ENCODE results near the gene C15orf39. TPM values are rescaled to one million over a fixed set of nuclear protein-coding genes. Genes with fewer than 3 reads are reported as not detected.
A peak's percentile ranks its signal among the peaks of the same experiment; 100 is the strongest.

The C15orf39 gene
- total RNA-seq, 1 experiment from 2014 or later = 13.3 TPM

DNA sequence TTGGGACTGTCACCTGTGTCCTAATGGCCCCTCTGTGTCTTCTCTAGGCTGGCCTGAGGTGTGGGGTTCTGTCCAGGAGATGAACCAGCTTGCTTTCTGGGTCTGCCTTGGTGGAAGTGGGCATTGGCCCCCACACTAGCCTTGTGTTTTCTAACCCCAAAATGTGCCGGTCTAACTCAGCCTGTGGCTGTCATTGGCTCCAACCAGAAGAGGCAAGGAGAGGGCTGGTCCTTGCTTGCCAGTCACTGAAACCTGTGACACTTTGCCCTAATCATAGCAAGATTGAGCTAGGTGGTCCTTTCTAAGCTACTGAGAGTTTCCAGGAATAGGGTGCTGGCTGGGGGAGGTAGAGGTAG is 2.2 kb downstream of the C15orf39 start:
- no peak overlapping the region for H3K27ac Mint-ChIP-seq (ENCODE audit: low read depth, unreplicated experiment)
- BruUV-seq (replicated peaks) = no TSS peak
- TF ChIP-seq, protein P1, sequence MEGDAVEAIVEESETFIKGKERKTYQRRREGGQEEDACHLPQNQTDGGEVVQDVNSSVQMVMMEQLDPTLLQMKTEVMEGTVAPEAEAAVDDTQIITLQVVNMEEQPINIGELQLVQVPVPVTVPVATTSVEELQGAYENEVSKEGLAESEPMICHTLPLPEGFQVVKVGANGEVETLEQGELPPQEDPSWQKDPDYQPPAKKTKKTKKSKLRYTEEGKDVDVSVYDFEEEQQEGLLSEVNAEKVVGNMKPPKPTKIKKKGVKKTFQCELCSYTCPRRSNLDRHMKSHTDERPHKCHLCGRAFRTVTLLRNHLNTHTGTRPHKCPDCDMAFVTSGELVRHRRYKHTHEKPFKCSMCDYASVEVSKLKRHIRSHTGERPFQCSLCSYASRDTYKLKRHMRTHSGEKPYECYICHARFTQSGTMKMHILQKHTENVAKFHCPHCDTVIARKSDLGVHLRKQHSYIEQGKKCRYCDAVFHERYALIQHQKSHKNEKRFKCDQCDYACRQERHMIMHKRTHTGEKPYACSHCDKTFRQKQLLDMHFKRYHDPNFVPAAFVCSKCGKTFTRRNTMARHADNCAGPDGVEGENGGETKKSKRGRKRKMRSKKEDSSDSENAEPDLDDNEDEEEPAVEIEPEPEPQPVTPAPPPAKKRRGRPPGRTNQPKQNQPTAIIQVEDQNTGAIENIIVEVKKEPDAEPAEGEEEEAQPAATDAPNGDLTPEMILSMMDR (IDR thresholded peaks at IDR 0.05; ENCODE audit: unreplicated experiment) = no peak
- H3K27me3 Mint-ChIP-seq (ENCODE audit: insufficient read depth, unreplicated experiment) = no peaks in the 10 kb centered on the region
- ChIA-PET POLR2A (interaction anchor here (0.6 to 5.3 kb wide), 7 partner anchors 37 to 1854 kb away, joined by 3 to 61 read pairs (median 3); partner anchors contain the start of genes PPCDC and SCAMP2), CTCF (interaction anchor here (0.8 to 7.1 kb wide), 14 partner anchors 11 to 249 kb away, joined by 3 to 85 read pairs (median 4); partner anchors contain the start of gene PPCDC)
- peaks cover 24% of the 10 kb centered on the region for H3K36me3 Mint-ChIP-seq (ENCODE audit: insufficient read depth, unreplicated experiment)
- no peaks in the 10 kb centered on the region for H3K9me3 Mint-ChIP-seq (ENCODE audit: unreplicated experiment)
- H3K4me1 Mint-ChIP-seq (ENCODE audit: insufficient read depth, unreplicated experiment) = peaks cover 17% of the 10 kb centered on the region
- DNase-seq (ENCODE audit: unreplicated experiment) = no peak
- intact Hi-C loops (cut with micrococcal nuclease) = loop anchor here (1.0 to 10.0 kb wide), 4 partner anchors 96 to 419 kb away; partner anchors contain the start of gene CSK
- H3K4me3 Mint-ChIP-seq (ENCODE audit: unreplicated experiment) = peak overlapping the region; percentile 91

- CTCF ChIA-PET = interaction anchor here (0.6 to 7.1 kb wide), 15 partner anchors 10 to 250 kb away, joined by 3 to 85 read pairs (median 4); partner anchors contain the start of gene PPCDC
- Mint-ChIP-seq H3K4me3 (ENCODE audit: unreplicated experiment) (peak overlapping the region; percentile 91), H3K9me3 (ENCODE audit: unreplicated experiment) (no peaks in the 10 kb centered on the region), H3K27ac (ENCODE audit: low read depth, unreplicated experiment) (peak overlapping the region; percentile 50), H3K4me1 (ENCODE audit: insufficient read depth, unreplicated experiment) (peaks cover 17% of the 10 kb centered on the region), H3K36me3 (ENCODE audit: insufficient read depth, unreplicated experiment) (peaks cover 26% of the 10 kb centered on the region), H3K27me3 (ENCODE audit: insufficient read depth, unreplicated experiment) (no peaks in the 10 kb centered on the region)
- TF ChIP-seq, protein P1 (IDR thresholded peaks at IDR 0.05; ENCODE audit: unreplicated experiment) = peak; percentile 99
- peak; percentile 95 for DNase-seq (ENCODE audit: unreplicated experiment)
- POLR2A ChIA-PET = interaction anchor here (0.7 to 5.3 kb wide), 9 partner anchors 10 to 1854 kb away, joined by 3 to 61 read pairs (median 3); partner anchors contain the start of gene PPCDC
- TSS peak; percentile 43 for BruUV-seq (replicated peaks)
- intact Hi-C loops (cut with micrococcal nuclease) = loop anchor here (1.0 to 10.0 kb wide), 4 partner anchors 96 to 420 kb away; partner anchors contain the start of gene CSK
These were observed 2.8 kb downstream of the C15orf39 start for GRCh38 chr15:75204340-75205063.

DNA sequence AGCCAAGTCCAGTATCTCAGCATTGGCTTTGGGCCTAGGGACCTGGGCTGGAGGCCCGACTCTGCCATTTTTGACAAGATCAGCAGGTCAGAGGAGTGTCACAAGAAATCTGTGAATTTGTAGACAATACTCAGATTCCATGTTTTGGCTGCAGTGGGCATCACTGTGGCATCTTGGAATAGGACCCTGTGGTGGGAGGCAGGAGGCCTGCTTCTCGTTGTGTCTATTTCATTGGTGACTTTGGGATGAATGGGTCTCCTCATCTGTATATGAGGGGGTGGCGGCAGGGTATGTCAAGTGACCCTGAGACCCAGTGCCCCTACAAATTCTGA is 3.3 kb downstream of the C15orf39 start:
- ChIA-PET POLR2A (interaction anchor here (0.7 to 5.3 kb wide), 4 partner anchors 9 to 174 kb away, joined by 3 to 61 read pairs (median 3); no protein-coding TSS in a partner anchor), CTCF (interaction anchor here (1.1 to 7.1 kb wide), 8 partner anchors 42 to 250 kb away, joined by 3 to 85 read pairs (median 8); no protein-coding TSS in a partner anchor)
- peak overlapping the region; percentile 52 for H3K4me3 Mint-ChIP-seq (ENCODE audit: unreplicated experiment)
- no TSS peak for BruUV-seq (replicated peaks)
- no peaks in the 10 kb centered on the region for H3K27me3 Mint-ChIP-seq (ENCODE audit: insufficient read depth, unreplicated experiment)
- intact Hi-C loops (cut with micrococcal nuclease) = loop anchor here (10.0 kb wide), 2 partner anchors 100 to 420 kb away; partner anchors contain the start of gene CSK
- H3K27ac Mint-ChIP-seq (ENCODE audit: low read depth, unreplicated experiment) = no peak overlapping the region
- no peak for DNase-seq (ENCODE audit: unreplicated experiment)
- H3K4me1 Mint-ChIP-seq (ENCODE audit: insufficient read depth, unreplicated experiment) = peaks cover 17% of the 10 kb centered on the region
- TF ChIP-seq, protein P1 (IDR thresholded peaks at IDR 0.05; ENCODE audit: unreplicated experiment) = no peak
- H3K36me3 Mint-ChIP-seq (ENCODE audit: insufficient read depth, unreplicated experiment) = peaks cover 32% of the 10 kb centered on the region
- no peaks in the 10 kb centered on the region for H3K9me3 Mint-ChIP-seq (ENCODE audit: unreplicated experiment)

GRCh38 chr15:75206006-75206405 is 4.3 kb downstream of the C15orf39 start:
- POLR2A ChIA-PET = interaction anchor here (0.6 to 1.4 kb wide), 4 partner anchors 12 to 182 kb away, joined by 3 to 4 read pairs (median 4); partner anchors contain the start of gene PPCDC
- DNase-seq (ENCODE audit: unreplicated experiment) = no peak
- H3K4me3 Mint-ChIP-seq (ENCODE audit: unreplicated experiment) = no peak overlapping the region
- peaks cover 33% of the 10 kb centered on the region for H3K36me3 Mint-ChIP-seq (ENCODE audit: insufficient read depth, unreplicated experiment)
- TF ChIP-seq, protein P1 (IDR thresholded peaks at IDR 0.05; ENCODE audit: unreplicated experiment) = no peak
- no peaks in the 10 kb centered on the region for H3K27me3 Mint-ChIP-seq (ENCODE audit: insufficient read depth, unreplicated experiment)
- no peak overlapping the region for H3K27ac Mint-ChIP-seq (ENCODE audit: low read depth, unreplicated experiment)
- CTCF ChIA-PET = interaction anchor here (0.6 to 7.1 kb wide), 5 partner anchors 9 to 181 kb away, joined by 4 to 85 read pairs (median 5); no protein-coding TSS in a partner anchor
- no peaks in the 10 kb centered on the region for H3K9me3 Mint-ChIP-seq (ENCODE audit: unreplicated experiment)
- intact Hi-C loops (cut with micrococcal nuclease) = loop anchor here (10.0 kb wide), 2 partner anchors 99 to 421 kb away; partner anchors contain the start of gene CSK
- BruUV-seq (replicated peaks) = no TSS peak
- peaks cover 13% of the 10 kb centered on the region for H3K4me1 Mint-ChIP-seq (ENCODE audit: insufficient read depth, unreplicated experiment)

Data from MCF 10A (cell line).